ENCODE results near the gene CAB39. TPM values are rescaled to one million over a fixed set of nuclear protein-coding genes. Genes with fewer than 3 reads are reported as not detected.

Gene CAB39
- total RNA-seq, 4 donors from 2014 or later = 67.3 to 137 (median 123) TPM

DNA sequence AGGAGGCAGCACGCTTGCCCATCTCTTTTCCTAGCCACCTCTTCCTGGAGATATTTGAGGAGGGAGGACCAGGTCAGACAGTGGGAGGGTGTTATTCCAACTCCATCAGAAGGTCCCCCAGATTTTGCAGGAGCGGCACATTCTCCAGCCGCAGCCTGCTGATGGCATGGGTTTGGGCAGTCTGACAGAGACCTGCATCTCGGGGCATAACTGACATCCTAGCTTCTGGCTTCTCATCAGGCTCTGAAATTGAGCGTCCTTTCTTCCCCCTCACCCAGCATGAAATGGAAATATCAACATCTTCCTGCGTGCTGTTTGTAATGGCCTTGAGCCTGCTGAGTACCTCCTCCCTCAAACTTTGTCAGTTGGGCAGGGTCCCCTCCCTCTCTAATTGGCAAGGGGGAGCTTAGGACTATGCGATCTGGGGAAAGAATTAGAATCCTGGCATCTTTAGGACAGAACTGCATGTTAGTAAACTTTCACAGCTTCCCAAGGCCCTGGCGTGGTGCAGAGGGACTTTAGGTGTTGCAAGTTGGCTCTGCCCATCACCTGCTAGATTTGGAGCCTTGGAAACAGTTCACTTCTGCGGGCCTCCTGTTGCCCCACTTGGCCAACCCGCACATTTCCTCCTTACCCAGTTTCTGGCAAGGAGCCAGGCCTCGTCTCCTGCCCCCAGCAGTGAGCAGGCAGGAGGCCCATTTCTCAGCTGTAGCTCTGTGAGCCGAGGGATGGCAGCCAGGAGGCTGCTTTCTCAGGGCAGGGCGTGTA lies 154.3 kb downstream of the CAB39 start:
- H3K4me1 ChIP-seq = peaks cover 37 to 66% (median 60%) of the 10 kb centered on the region in 4 donors
- peak overlapping the region in 3 of 4 donors; percentile 84 to 96 (median 86) for H3K4me3 ChIP-seq
- in situ Hi-C loops (cut with MboI; ENCODE audit: low pct_ligation_motif_present in 1 of 4, low pct_unique_long_range_greater_than_20kb in 1 of 4, low sequenced_read_pairs in 3 of 4) = no loop called here
- H3K9me3 ChIP-seq = no peaks in the 10 kb centered on the region
- peak overlapping the region; percentile 93 to 96 (median 95) for H3K27ac ChIP-seq
- WGBS, 2 donors (ENCODE audit: low coverage in 1 of 2) = 0 to 30% methylated on average over 1 to 12 of the region's 13 CpGs
- TF ChIP-seq POLR2A (IDR thresholded peaks at IDR 0.05) (peak; percentile 28), POLR2AphosphoS5 (IDR thresholded peaks at IDR 0.05) (peak; percentile 33 to 79 (median 74)), EP300 (IDR thresholded peaks at IDR 0.05; ENCODE audit: low read depth) (no peak), CTCF (IDR thresholded peaks at IDR 0.05) (peak in 1 of 5 experiments; percentile 15)
- no peaks in the 10 kb centered on the region for H3K36me3 ChIP-seq
- intact Hi-C loops (cut with DNase I; ENCODE audit: low total_unique reads) = no loop called here
- peak; percentile 84 for DNase-seq
- no peaks in the 10 kb centered on the region for H3K27me3 ChIP-seq

DNA sequence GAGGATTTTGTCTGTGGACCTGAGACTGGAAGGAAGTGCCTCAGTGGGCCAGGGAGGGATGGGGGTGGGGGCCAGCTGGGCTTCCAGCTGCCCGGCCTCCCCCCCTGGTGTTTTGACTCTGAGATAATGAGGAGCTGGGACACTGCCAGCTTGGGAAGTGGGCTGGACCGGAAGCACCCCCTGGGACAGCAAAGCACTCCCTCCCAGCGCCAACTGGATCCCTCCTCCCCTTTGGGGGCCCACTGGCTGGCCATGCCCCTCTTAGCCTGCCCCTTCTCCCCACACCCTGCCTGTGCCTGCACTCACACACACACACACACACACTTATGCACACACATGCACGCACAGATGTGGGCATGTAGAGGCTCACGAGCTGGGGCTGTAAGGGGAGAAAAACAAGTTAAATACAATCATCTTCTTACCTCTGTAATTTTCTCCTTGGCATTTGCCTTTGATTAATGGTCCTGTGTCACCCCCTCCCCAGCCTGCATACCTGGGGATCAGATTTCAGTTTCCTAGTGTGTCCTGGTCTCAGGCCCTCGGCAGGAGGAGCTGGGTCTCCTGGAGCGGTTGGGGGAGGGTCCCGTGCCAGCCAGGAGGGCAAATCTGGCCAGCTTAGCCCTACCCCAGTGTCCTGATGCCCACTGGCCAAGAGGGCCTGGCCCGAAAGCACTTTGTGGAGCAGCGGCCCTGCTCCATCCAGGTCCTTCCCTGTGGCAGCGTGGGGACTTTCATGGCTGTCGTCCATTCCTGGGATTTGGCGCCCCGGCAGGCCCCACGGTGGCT lies 155.7 kb downstream of the CAB39 start:
- peak overlapping the region; percentile 93 to 96 (median 95) for H3K27ac ChIP-seq
- 61% methylated on average over 15 of the region's 15 CpGs; no CpG with 5 or more reads in 1 of the 2 donors for WGBS, 2 donors (ENCODE audit: low coverage in 1 of 2)
- no peaks in the 10 kb centered on the region for H3K36me3 ChIP-seq
- TF ChIP-seq POLR2AphosphoS5 (IDR thresholded peaks at IDR 0.05) (no peak), POLR2A (IDR thresholded peaks at IDR 0.05) (no peak), CTCF (IDR thresholded peaks at IDR 0.05) (no peak), EP300 (IDR thresholded peaks at IDR 0.05; ENCODE audit: low read depth) (no peak)
- in situ Hi-C loops (cut with MboI; ENCODE audit: low pct_ligation_motif_present in 1 of 4, low pct_unique_long_range_greater_than_20kb in 1 of 4, low sequenced_read_pairs in 3 of 4) = no loop called here
- no peaks in the 10 kb centered on the region for H3K9me3 ChIP-seq
- peak; percentile 23 for DNase-seq
- H3K27me3 ChIP-seq = no peaks in the 10 kb centered on the region
- intact Hi-C loops (cut with DNase I; ENCODE audit: low total_unique reads) = no loop called here
- peaks cover 49 to 80% (median 74%) of the 10 kb centered on the region in 4 donors for H3K4me1 ChIP-seq
- H3K4me3 ChIP-seq = peak overlapping the region in 1 of 4 donors; percentile 96

DNA sequence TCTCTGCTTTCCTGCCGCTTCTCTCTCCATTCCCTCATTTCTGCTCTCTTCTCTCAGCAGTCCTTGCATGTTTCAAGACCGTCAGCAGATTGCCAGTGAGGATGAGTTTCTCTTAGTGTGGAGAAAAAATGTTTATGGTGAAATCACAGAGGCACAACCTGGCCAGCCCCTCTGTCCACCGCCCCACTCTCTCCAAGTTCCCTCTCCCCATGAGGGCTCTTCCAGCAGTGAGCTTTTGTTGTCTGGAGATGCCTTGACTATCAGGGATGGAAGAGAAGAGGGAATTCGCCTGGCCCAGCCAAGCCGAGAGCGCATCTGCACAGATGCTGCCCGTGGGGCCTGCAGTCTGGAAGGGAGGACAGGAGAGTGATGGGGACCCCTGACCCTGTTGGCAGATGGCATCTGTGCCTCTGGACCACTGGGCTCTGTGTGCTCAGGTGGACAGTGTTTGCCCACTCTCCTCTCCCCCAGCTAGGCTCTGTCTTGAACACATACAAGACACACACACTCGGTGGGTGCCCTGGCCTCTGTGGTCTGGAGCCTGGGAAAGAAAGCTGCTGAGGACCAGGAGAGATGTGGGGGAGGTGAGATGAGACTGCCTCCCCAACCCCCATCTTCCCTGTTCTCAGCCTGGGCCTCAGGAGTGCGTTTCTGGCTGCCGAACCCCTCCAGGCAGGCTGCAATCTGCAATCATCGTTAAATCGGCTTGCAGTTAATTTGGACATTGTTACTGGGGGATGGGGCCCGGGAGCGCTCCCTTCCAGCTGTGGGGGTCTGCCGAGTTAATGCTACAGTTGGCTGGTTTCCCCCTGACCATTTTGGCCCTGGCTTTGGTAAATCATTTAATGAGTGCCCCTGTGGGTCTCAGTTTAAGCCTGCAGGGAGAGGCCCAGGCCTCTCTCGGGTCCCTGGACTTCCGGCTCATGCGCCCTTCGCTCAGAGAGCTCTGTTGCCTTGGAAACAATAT lies 156.6 kb downstream of the CAB39 start:
- peak; percentile 19 for DNase-seq
- WGBS, 2 donors (ENCODE audit: low coverage in 1 of 2) = 55% methylated on average over 19 of the region's 19 CpGs; no CpG with 5 or more reads in 1 of the 2 donors
- no peaks in the 10 kb centered on the region for H3K9me3 ChIP-seq
- H3K27me3 ChIP-seq = no peaks in the 10 kb centered on the region
- TF ChIP-seq EP300 (IDR thresholded peaks at IDR 0.05; ENCODE audit: low read depth) = no peak
- TF ChIP-seq POLR2AphosphoS5 (IDR thresholded peaks at IDR 0.05) = no peak
- TF ChIP-seq POLR2A (IDR thresholded peaks at IDR 0.05) = no peak
- no peak for TF ChIP-seq CTCF (IDR thresholded peaks at IDR 0.05)
- peaks cover 50 to 84% (median 83%) of the 10 kb centered on the region in 4 donors for H3K4me1 ChIP-seq
- intact Hi-C loops (cut with DNase I; ENCODE audit: low total_unique reads) (no loop called here), in situ Hi-C loops (cut with MboI; ENCODE audit: low pct_ligation_motif_present in 1 of 4, low pct_unique_long_range_greater_than_20kb in 1 of 4, low sequenced_read_pairs in 3 of 4) (no loop called here)
- H3K36me3 ChIP-seq = no peaks in the 10 kb centered on the region
- H3K27ac ChIP-seq = peak overlapping the region; percentile 93 to 96 (median 95)
- H3K4me3 ChIP-seq = peak overlapping the region in 1 of 4 donors; percentile 96
